Neural progenitor cell (in vitro differentiated cells): ENCODE measurements around the gene COL4A5. TPM values are rescaled to one million over a fixed set of nuclear protein-coding genes. Genes with fewer than 3 reads are reported as not detected.

Experiments
- DNase-seq: peaks from one replicate; pipeline ENCODE4 v3.0.0-alpha.2; 2016; ENCODE audit warnings: low spot score
- H2AFZ ChIP-seq: fragments of 200-600 bp; sonication (generic); replicated peaks from 2 replicates; pipeline ENCODE4 v1.6.1; 2016; ENCODE audit warnings: antibody characterized with exemption
- H3F3A ChIP-seq: fragments of 200-600 bp; sonication (generic); 2 replicates; pipeline ENCODE4 v1.6.1; 2016; ENCODE audit warnings: antibody characterized with exemption, low read depth
- H3K27ac ChIP-seq: fragments of 200-600 bp; sonication (generic); 2 replicates; pipeline ENCODE4 v1.5.1; 2016; ENCODE audit warnings: mild to moderate bottlenecking
- H3K27me3 ChIP-seq: fragments of 200-600 bp; sonication (generic); 2 replicates; pipeline ENCODE4 v1.6.1; 2016; ENCODE audit warnings: mild to moderate bottlenecking, moderate library complexity
- H3K36me3 ChIP-seq: fragments of 200-600 bp; sonication (generic); 2 replicates; pipeline ENCODE4 v1.5.1; 2016
- H3K4me1 ChIP-seq: fragments of 200-600 bp; sonication (generic); 2 replicates; pipeline ENCODE4 v1.6.1; 2016; ENCODE audit warnings: mixed run types
- H3K4me2 ChIP-seq: fragments of 200-600 bp; sonication (generic); 2 replicates; pipeline ENCODE4 v1.6.1; 2016
- H3K4me3 ChIP-seq: fragments of 200-600 bp; sonication (generic); 2 replicates; pipeline ENCODE4 v1.5.1; 2016
- H3K79me2 ChIP-seq: fragments of 200-600 bp; sonication (generic); 2 replicates; pipeline ENCODE4 v1.6.1; 2016; ENCODE audit warnings: low read depth
- H3K9ac ChIP-seq: fragments of 200-600 bp; sonication (generic); 2 replicates; pipeline ENCODE4 v1.6.1; 2016
- H3K9me3 ChIP-seq: fragments of 200-600 bp; sonication (generic); 2 replicates; pipeline ENCODE4 v1.5.1; 2016; ENCODE audit warnings: low read depth
- H4K20me1 ChIP-seq: fragments of 200-600 bp; sonication (generic); 2 replicates; pipeline ENCODE4 v1.6.1; 2016; ENCODE audit warnings: low read depth
- H3K27ac Mint-ChIP-seq: 3 replicates; pipeline ENCODE4 v1.8.0; 2021; ENCODE audit warnings: mixed read lengths
- H3K27me3 Mint-ChIP-seq: 2 replicates; pipeline ENCODE4 v1.8.0; 2022; ENCODE audit warnings: low read depth, mild to moderate bottlenecking, inconsistent platforms, moderate library complexity, mixed read lengths; ENCODE audit not compliant: insufficient read depth
- H3K36me3 Mint-ChIP-seq: 3 replicates; pipeline ENCODE4 v1.8.0; 2021; ENCODE audit warnings: mixed read lengths
- H3K4me1 Mint-ChIP-seq: 3 replicates; pipeline ENCODE4 v1.8.0; 2021; ENCODE audit warnings: mixed read lengths
- H3K4me3 Mint-ChIP-seq: 3 replicates; pipeline ENCODE4 v1.8.0; 2021; ENCODE audit warnings: mild to moderate bottlenecking, moderate library complexity, mixed read lengths
- H3K9me3 Mint-ChIP-seq: 3 replicates; pipeline ENCODE4 v1.8.0; 2020; ENCODE audit warnings: mixed read lengths
- EZH2 ChIP-seq: fragments of 200-600 bp; sonication (generic); IDR thresholded peaks from 2 replicates; pipeline ENCODE4 v1.6.1; 2017; ENCODE audit warnings: antibody characterized with exemption, mild to moderate bottlenecking, moderate library complexity
- EZH2phosphoT487 ChIP-seq: fragments of 200-600 bp; sonication (generic); IDR thresholded peaks from 2 replicates; pipeline ENCODE4 v1.6.1; 2017; ENCODE audit warnings: antibody characterized with exemption
- total RNA-seq: library from RNA; depleted of rRNA; stranded (reverse); fragments of >200 nt; gene quantifications from 2 replicates; pipeline ENCODE4 v1.2.3, GENCODE V29; 2015; ENCODE audit warnings: low replicate concordance
- TF ChIP-seq, protein P1 (sequence below): fragments of 200-600 bp; sonication (generic); IDR thresholded peaks from 2 replicates; pipeline ENCODE4 v1.5.1; 2017; ENCODE audit warnings: antibody characterized with exemption, mild to moderate bottlenecking

COL4A5 gene
- total RNA-seq, 1 donor from 2014 or later: 115 TPM

DNA sequence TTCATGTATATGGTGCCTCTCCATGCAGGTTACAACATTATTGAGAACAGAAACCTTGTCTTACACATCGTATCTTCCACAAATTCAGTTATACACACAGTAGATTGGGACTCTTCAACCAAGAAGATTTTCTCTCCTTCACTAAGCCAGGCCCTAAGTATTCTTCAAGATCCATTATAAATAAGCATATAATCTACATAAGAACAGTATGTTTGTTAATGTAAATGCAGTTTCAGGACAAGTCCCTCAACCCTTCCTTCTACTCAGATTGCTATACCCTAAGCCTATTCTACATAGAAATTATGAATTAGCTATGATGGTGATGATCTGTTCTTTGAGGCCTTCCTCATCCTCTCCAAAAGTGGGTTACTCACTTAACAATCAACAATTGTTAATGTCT, 42.7 kb upstream of the COL4A5 start:
- H3F3A ChIP-seq: no peaks in the 10 kb centered on the region
- H3K27ac Mint-ChIP-seq: no peak overlapping the region
- H3K36me3 Mint-ChIP-seq: peaks cover 53% of the 10 kb centered on the region
- H3K4me3 Mint-ChIP-seq: no peak overlapping the region
- H3K79me2 ChIP-seq: no peaks in the 10 kb centered on the region
- no peaks in the 10 kb centered on the region for H3K27me3 ChIP-seq
- no peak overlapping the region for H3K4me2 ChIP-seq
- no peaks in the 10 kb centered on the region for H4K20me1 ChIP-seq
- H3K27me3 Mint-ChIP-seq: no peaks in the 10 kb centered on the region
- H3K4me3 ChIP-seq: no peak overlapping the region
- H3K36me3 ChIP-seq: peaks cover 2% of the 10 kb centered on the region
- H3K4me1 ChIP-seq: peaks cover 13% of the 10 kb centered on the region
- H3K27ac ChIP-seq: no peak overlapping the region
- no peak overlapping the region for H3K9ac ChIP-seq
- no peak overlapping the region for H2AFZ ChIP-seq
- peaks cover 3% of the 10 kb centered on the region for H3K4me1 Mint-ChIP-seq
- TF ChIP-seq EZH2 (no peak), EZH2phosphoT487 (no peak)
- TF ChIP-seq, protein P1, sequence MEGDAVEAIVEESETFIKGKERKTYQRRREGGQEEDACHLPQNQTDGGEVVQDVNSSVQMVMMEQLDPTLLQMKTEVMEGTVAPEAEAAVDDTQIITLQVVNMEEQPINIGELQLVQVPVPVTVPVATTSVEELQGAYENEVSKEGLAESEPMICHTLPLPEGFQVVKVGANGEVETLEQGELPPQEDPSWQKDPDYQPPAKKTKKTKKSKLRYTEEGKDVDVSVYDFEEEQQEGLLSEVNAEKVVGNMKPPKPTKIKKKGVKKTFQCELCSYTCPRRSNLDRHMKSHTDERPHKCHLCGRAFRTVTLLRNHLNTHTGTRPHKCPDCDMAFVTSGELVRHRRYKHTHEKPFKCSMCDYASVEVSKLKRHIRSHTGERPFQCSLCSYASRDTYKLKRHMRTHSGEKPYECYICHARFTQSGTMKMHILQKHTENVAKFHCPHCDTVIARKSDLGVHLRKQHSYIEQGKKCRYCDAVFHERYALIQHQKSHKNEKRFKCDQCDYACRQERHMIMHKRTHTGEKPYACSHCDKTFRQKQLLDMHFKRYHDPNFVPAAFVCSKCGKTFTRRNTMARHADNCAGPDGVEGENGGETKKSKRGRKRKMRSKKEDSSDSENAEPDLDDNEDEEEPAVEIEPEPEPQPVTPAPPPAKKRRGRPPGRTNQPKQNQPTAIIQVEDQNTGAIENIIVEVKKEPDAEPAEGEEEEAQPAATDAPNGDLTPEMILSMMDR: no peak
- H3K9me3 ChIP-seq: no peaks in the 10 kb centered on the region
- H3K9me3 Mint-ChIP-seq: peaks cover 17% of the 10 kb centered on the region
- no peak for DNase-seq

DNA sequence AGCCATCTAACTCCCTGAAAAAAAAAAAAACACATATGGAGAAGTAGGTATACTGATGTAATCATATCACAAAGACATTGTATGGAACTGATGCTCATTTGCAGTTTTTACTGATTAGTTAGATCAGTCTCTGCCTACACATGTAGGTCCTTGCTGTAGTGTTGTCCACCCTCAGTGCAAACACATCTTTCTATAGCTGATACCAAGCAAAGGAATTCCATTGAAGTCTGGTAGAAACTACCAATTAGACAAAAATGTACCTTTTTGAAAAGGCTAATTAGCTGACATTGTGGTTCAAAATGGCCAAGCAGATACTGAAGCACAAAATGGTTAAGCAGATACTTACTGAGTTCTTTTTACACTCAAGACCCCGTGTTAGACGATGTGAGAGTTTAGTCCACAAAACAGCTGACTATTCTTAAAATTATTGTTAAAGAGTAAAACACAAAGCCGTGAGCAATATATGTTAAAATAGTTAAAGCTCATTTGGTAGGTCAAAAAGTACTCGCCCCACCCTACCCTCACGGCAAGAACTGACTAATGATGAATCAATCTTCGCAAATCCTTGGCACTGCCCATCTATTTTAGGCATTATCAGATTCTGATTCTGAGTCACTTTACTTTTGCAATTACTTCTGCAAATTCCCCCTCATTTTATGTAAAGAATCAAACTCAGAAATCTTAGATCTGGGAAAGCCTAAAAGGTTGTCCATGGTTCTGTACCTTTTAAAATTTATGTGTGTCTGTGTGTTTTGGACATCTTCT, 41.8 kb upstream of the COL4A5 start:
- no peak overlapping the region for H3K4me2 ChIP-seq
- no peak overlapping the region for H3K9ac ChIP-seq
- no peaks in the 10 kb centered on the region for H3K27me3 ChIP-seq
- H3K27ac Mint-ChIP-seq: no peak overlapping the region
- TF ChIP-seq, protein P1: no peak
- no peak for TF ChIP-seq EZH2phosphoT487
- no peak for TF ChIP-seq EZH2
- H3K9me3 ChIP-seq: no peaks in the 10 kb centered on the region
- H3K9me3 Mint-ChIP-seq: peaks cover 13% of the 10 kb centered on the region
- peaks cover 13% of the 10 kb centered on the region for H3K4me1 ChIP-seq
- no peaks in the 10 kb centered on the region for H3F3A ChIP-seq
- no peak overlapping the region for H2AFZ ChIP-seq
- no peak for DNase-seq
- no peaks in the 10 kb centered on the region for H3K27me3 Mint-ChIP-seq
- peaks cover 47% of the 10 kb centered on the region for H3K36me3 Mint-ChIP-seq
- H3K27ac ChIP-seq: no peak overlapping the region
- H3K4me1 Mint-ChIP-seq: peaks cover 3% of the 10 kb centered on the region
- no peaks in the 10 kb centered on the region for H3K36me3 ChIP-seq
- H3K4me3 ChIP-seq: no peak overlapping the region
- no peaks in the 10 kb centered on the region for H3K79me2 ChIP-seq
- H3K4me3 Mint-ChIP-seq: no peak overlapping the region
- no peaks in the 10 kb centered on the region for H4K20me1 ChIP-seq

DNA sequence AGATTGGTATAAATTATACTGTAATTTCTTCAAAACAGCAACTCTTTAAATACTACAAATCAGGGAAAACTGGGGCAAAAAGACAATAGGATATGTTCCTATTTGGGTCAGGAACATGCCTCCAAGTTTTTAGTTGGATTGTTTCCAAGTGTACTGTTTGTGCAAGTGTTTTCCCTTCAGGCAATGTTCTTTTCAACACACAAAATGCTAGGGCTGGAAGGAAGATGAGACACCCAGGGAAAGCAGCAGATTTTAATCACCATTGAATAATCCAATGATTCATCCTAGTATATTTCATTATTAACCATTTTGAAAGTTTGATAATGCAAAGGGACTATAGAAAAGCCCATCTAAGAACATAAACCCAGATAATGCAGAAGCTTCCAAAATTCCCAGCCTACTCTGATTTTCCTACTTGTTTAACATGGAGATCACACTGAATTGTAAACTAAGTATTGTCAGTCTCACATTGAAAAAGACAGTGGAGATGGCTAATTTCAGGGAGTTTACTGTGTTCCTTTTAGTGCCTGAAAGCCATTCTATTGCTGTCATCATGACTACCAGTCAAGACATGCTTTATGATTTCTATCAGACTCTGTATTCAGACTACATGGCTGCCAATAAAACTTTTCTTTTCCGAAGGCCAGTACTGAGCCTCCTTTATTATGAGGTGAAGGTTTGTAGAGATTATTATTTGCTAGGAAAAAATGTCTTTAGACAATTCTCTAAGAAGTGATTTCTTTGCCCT, 40.0 kb upstream of the COL4A5 start:
- no peak for TF ChIP-seq EZH2phosphoT487
- TF ChIP-seq, protein P1: no peak
- TF ChIP-seq EZH2: no peak
- H3K4me3 ChIP-seq: no peak overlapping the region
- no peak overlapping the region for H2AFZ ChIP-seq
- H3K4me3 Mint-ChIP-seq: no peak overlapping the region
- H3K36me3 Mint-ChIP-seq: peaks cover 35% of the 10 kb centered on the region
- H3K27ac Mint-ChIP-seq: no peak overlapping the region
- no peaks in the 10 kb centered on the region for H3K36me3 ChIP-seq
- H3K9me3 Mint-ChIP-seq: peaks cover 5% of the 10 kb centered on the region
- H3K4me1 ChIP-seq: peaks cover 13% of the 10 kb centered on the region
- H3F3A ChIP-seq: no peaks in the 10 kb centered on the region
- no peaks in the 10 kb centered on the region for H3K79me2 ChIP-seq
- H3K27me3 ChIP-seq: no peaks in the 10 kb centered on the region
- no peak overlapping the region for H3K4me2 ChIP-seq
- H3K9me3 ChIP-seq: no peaks in the 10 kb centered on the region
- DNase-seq: no peak
- peaks cover 3% of the 10 kb centered on the region for H3K4me1 Mint-ChIP-seq
- H3K27ac ChIP-seq: no peak overlapping the region
- no peaks in the 10 kb centered on the region for H4K20me1 ChIP-seq
- no peak overlapping the region for H3K9ac ChIP-seq
- no peaks in the 10 kb centered on the region for H3K27me3 Mint-ChIP-seq
